Subcutaneous abdominal adipose tissue (tissue), 5 donors: ENCODE data around the gene GMPR.
"Not testable (repeated sequence)": the region's sequence is repeated elsewhere in the genome, so short reads cannot be mapped to it uniquely, and the experiment has no call there.

Experiments
- H3K27ac ChIP-seq: one replicate; pipeline ENCODE4 v1.7.0; 2013; ENCODE audit warnings: low read depth, mild to moderate bottlenecking, inconsistent platforms, low read length, moderate library complexity
- H3K27me3 ChIP-seq, 5 donors: one replicate each; pipeline ENCODE4 v1.7.0; 2013; ENCODE audit warnings: low read length in 5 of 5, inconsistent platforms in 1 of 5; ENCODE audit not compliant: control insufficient read depth in 5 of 5, insufficient read depth in 4 of 5
- H3K36me3 ChIP-seq, 5 donors: one replicate each; pipeline ENCODE4 v1.7.0; 2013; ENCODE audit warnings: low read length in 5 of 5; ENCODE audit not compliant: control insufficient read depth in 5 of 5, insufficient read depth in 5 of 5
- H3K4me1 ChIP-seq, 5 donors: one replicate each; pipeline ENCODE4 v1.7.0; 2013; ENCODE audit warnings: low read length in 5 of 5, mild to moderate bottlenecking in 3 of 5, moderate library complexity in 1 of 5; ENCODE audit not compliant: control insufficient read depth in 5 of 5, insufficient read depth in 5 of 5
- H3K4me3 ChIP-seq, 5 donors: one replicate each; pipeline ENCODE4 v1.7.0; 2013; ENCODE audit warnings: low read length in 5 of 5, low read depth in 1 of 5
- H3K9ac ChIP-seq, 5 donors: one replicate each; pipeline ENCODE4 v1.7.0; 2013; ENCODE audit warnings: low read length in 5 of 5, mild to moderate bottlenecking in 4 of 5, moderate library complexity in 3 of 5
- H3K9me3 ChIP-seq, 5 donors: one replicate each; pipeline ENCODE4 v1.7.0; 2013; ENCODE audit warnings: low read length in 5 of 5; ENCODE audit not compliant: control insufficient read depth in 5 of 5
- donor health status: healthy.
- donor health status: healthy.
- donor health status: healthy.
- donor health status: healthy.
- donor health status: healthy.

GMPR gene

DNA sequence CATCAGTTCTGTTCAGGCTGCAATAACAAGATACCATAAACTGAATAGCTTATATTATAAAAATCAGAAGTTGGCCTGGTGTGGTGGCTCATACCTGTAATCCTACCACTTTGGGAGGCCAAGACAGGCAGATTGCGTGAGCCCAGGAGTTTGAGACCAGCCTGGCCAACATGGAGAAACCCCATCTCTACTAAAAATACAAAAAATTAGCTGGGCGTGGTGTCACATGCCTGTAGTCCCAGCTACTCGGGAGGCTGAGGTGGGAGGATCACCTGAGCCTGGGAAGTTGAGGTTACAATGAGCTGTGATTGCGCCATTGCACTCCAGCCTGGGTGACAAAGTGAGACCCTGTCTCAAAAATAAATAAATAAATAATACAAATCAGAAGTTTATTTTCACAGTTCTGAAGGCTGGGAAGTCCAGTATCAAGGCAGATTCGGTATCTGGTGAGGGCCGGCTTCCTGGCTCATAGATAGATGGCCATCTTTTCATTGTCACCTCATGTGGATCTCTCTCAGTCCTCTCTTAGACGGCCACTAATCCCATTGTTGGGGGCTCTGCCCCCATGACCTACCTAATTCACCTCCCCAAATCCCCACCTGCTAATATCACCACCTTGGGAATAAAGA, 31.2 kb downstream of the GMPR start:
- H3K36me3 ChIP-seq, H3K9ac ChIP-seq, H3K27ac ChIP-seq, H3K9me3 ChIP-seq, H3K4me1 ChIP-seq, H3K27me3 ChIP-seq, H3K4me3 ChIP-seq: not testable (repeated sequence)

DNA sequence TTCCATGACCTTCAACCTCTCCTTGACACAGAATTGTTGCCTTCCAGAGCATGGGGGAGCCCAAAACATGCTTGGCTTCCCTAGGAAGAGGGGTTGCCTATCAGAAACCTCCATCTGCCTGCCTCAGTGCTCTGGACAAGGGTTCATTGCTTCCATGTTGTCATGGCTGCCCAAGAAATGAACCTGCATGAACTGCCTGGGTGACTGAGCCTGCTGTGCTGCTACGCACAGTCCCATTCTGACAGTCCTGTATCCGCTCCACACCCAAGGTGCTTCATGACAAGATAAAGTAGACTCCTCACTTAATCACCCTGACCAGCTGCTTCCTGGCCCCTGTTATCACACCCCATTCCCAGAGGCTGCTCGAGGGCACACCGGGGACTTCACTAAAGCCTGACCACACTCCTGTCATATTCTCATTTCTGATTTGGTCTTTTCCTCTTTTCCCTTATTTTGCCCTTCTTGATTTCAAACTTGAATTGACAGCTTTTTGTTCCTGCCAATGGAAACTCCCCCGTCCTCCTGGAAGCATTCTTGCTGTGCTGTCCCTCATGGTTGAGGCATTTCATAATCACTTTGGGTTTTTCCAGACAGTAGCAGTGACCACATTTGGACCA, 31.9 kb downstream of the GMPR start:
- Histone ChIP-seq H3K27ac (no peak overlapping the region), H3K4me3 (no peak overlapping the region), H3K9ac (no peak overlapping the region), H3K4me1 (no peaks in the 10 kb centered on the region), H3K9me3 (no peaks in the 10 kb centered on the region), H3K36me3 (no peaks in the 10 kb centered on the region), H3K27me3 (no peaks in the 10 kb centered on the region)

DNA sequence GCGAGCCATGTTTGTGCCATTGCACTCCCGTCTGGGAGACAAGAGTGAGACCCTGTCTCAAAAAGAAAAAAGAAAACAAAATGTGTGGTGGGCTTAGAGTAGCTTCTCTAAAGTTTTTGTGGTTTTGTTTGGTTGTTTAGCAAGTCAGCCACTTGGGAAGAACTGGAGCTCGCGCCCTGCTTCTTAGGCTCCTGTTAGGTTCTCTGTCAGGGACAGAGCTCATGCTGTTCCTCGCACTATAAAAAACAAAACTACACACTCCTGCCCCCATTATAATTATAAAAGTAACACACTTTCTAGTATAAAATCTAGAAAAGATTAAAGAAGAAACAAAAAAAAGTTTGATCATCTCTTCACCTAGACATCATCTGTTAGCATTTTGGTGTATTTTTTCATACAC, 33.0 kb downstream of the GMPR start:
- Histone ChIP-seq H3K36me3 (no peaks in the 10 kb centered on the region), H3K27ac (no peak overlapping the region), H3K4me3 (no peak overlapping the region), H3K9ac (no peak overlapping the region), H3K9me3 (no peaks in the 10 kb centered on the region), H3K4me1 (no peaks in the 10 kb centered on the region), H3K27me3 (no peaks in the 10 kb centered on the region)

DNA sequence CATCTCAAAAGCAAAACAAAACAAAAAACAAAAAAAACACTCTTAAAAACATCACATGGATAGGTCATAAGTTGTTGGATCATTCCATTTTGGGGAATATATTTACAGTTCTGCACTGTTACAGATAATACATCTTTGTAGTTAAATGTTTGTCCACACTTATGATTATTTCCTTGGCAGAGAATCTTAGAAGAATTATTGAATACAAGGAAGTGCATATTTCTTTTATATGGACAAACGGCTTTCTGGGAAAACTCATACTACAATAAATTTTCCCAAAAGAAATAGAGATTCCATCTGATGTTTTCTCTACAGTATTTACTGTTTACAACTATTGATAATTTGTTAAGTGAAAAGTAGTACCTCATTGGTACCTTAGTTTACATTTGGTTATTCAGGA, 33.8 kb downstream of the GMPR start:
- H3K27ac ChIP-seq = no peak overlapping the region
- H3K9me3 ChIP-seq = no peaks in the 10 kb centered on the region
- no peak overlapping the region for H3K4me3 ChIP-seq
- no peaks in the 10 kb centered on the region for H3K27me3 ChIP-seq
- no peak overlapping the region for H3K9ac ChIP-seq
- H3K4me1 ChIP-seq = no peaks in the 10 kb centered on the region
- no peaks in the 10 kb centered on the region for H3K36me3 ChIP-seq

DNA sequence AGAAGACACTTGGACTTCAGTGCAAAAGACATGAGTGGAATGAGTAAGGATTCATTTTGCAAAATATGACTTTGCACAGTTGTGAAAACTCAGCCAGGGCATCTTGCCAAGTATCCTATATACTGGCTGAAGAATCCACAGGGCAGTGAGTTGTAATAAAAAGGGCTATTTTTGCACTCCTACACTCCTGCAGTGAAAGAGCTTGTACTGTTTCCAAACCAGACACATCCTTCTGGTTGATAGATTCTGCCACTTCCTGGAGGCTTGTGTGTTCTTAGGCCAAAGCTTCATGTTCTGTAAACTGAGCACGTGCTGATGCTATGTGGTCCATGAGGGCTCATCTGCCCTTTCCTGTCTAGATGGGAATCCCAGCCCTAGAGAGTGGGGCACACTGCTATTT, 34.9 kb downstream of the GMPR start:
- Histone ChIP-seq H3K27me3 (no peaks in the 10 kb centered on the region), H3K36me3 (no peaks in the 10 kb centered on the region), H3K9ac (no peak overlapping the region), H3K27ac (no peak overlapping the region), H3K9me3 (no peaks in the 10 kb centered on the region), H3K4me3 (no peak overlapping the region), H3K4me1 (peaks cover 0 to 4% (median 0%) of the 10 kb centered on the region in 5 donors)

DNA sequence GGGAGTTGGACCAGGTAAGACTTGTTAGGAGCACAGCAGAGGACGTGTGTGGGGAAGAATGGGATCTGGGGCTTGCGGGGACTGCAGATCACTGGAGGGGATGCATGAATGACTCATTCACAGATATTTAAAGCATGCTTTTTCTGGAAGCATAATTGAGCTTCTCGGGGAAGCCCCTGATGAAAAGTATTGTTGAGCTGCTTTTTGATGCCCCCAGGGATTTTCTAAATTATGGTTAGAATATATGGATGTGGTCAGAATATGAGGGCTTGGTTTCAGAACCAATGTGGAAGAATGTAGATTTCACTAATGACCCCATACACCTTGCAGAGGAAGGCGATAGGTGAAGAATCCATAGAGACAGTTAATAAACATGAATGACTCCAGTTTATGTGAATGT, 36.1 kb downstream of the GMPR start:
- Histone ChIP-seq H3K27me3 (no peaks in the 10 kb centered on the region), H3K27ac (no peak overlapping the region), H3K36me3 (no peaks in the 10 kb centered on the region), H3K4me1 (peaks cover 0 to 4% (median 0%) of the 10 kb centered on the region in 5 donors), H3K9ac (no peak overlapping the region), H3K4me3 (no peak overlapping the region), H3K9me3 (no peaks in the 10 kb centered on the region)

DNA sequence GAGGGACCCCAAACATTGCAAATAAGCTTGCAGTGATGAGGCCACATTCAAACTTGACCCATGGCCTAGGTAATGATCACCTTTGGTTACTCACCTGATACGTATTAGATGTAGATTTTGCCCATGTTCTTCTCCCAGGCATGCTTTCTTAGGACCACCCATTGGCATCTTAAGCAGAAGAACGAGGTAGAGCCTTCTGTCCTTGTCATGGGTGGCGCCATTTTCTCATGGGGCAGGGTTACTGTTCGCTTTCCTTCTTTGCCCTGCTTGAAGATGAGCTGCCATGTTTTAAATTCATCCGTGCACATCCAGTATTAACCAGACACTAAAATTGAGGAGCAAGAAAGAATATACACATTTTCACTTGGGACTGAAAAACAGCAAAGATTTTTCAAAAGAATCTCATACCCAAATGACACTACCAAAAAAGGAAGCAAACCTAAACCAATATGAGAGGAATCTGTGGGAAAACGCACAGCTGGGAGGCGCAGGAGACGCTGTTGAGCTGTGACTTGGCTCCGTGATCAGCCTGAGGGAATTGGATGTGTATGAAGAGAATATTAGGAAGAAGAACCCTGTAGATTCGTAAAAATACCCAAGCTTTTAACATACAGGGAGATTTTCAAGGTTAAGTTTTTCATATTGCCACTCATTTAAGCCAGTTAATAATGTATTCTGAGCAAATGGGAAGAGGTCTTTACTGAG, 36.6 kb downstream of the GMPR start:
- H3K9me3 ChIP-seq = no peaks in the 10 kb centered on the region
- no peak overlapping the region for H3K27ac ChIP-seq
- H3K4me1 ChIP-seq = peaks cover 0 to 4% (median 0%) of the 10 kb centered on the region in 5 donors
- H3K4me3 ChIP-seq = no peak overlapping the region
- H3K27me3 ChIP-seq = no peaks in the 10 kb centered on the region
- H3K9ac ChIP-seq = no peak overlapping the region
- H3K36me3 ChIP-seq = no peaks in the 10 kb centered on the region

DNA sequence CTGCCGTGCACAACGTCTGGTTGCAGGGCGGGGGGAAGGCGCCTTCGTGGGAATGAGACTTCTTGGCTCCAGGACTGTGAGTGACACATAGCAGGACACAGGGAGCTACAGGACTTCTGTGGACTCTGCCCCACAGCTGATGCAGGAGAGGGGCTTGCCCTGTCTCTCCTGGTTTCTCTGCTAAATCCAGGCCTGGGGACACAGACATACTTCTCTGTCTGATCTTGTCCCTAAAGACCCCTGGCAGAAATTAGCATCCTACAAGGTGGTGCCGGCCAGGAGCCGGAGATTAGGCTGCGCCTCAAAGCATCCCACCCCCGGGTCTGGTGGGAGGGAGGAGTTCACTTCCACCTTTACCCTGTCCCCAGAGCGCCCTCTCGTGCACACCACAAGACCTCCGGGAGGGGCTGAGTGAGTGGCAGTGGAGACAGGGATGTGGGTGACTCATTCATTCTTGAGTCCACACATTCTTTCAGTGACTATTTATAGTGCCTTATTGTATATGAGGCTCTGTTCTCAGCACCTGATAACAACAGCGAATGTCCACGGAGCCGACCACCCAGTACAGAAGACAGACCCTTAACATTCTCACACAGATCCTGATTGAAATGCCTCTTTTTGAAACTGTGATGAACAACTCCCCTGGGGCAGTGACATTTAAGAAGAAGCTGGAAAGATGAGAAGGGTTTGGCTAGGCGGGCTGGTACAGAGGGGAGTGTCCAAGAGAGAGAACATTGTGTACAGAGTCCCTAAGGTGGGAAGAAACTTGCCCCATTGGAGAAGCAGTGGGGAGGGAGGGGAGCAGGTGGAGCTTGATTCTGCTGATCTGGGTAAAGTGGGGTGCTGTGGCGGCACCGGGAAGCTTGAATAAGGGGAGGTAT, 39.0 kb downstream of the GMPR start:
- no peaks in the 10 kb centered on the region for H3K27me3 ChIP-seq
- peaks cover 0 to 4% (median 0%) of the 10 kb centered on the region in 5 donors for H3K4me1 ChIP-seq
- no peaks in the 10 kb centered on the region for H3K36me3 ChIP-seq
- H3K9ac ChIP-seq = no peak overlapping the region
- no peak overlapping the region for H3K27ac ChIP-seq
- no peaks in the 10 kb centered on the region for H3K9me3 ChIP-seq
- no peak overlapping the region for H3K4me3 ChIP-seq

DNA sequence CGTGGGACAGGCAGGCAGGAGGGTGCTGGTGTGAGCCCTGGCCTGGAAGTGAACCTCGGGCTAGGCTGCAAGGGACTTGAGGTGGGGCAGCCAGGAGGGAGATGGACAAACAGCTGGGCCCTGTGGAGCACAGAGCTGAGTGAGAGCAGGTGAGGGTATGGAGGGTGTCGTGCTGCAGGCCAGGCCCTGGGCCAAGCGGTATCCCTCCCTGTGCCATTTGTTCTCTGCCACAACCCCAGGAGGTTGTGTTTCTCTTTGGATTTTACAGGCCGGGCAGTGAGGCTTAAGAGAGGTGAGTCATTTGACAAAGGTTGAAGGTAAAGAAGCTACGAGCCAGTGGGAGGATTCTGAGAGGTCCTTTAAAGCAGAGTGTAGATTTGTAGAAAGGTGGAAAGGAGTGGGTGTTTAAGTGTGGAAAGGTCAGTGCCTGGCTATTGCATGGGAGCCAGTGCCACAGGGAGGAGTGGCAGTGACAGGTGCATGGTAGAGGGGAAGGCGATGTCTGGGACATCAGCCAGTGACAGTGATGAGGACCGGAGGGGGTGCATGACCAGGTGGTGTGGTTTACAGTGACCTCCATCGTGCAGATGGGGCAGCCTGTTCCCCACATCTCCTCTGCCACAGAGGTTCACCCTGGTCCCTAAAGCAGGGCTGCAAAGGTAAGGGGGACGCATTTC, 39.8 kb downstream of the GMPR start:
- H3K4me1 ChIP-seq = peaks cover 0 to 4% (median 0%) of the 10 kb centered on the region in 5 donors
- no peaks in the 10 kb centered on the region for H3K36me3 ChIP-seq
- H3K4me3 ChIP-seq = no peak overlapping the region
- no peak overlapping the region for H3K27ac ChIP-seq
- H3K9me3 ChIP-seq = no peaks in the 10 kb centered on the region
- H3K27me3 ChIP-seq = no peaks in the 10 kb centered on the region
- H3K9ac ChIP-seq = no peak overlapping the region
